ENCODE data around the gene TNFSF10. TPM values are rescaled to one million over a fixed set of nuclear protein-coding genes. Genes with fewer than 3 reads are reported as not detected.
A peak's percentile ranks its signal among the peaks of the same experiment; 100 is the strongest.

TNFSF10 gene
- total RNA-seq, 6 experiments from 2014 or later = 12.9 to 57.6 (median 40.0) TPM

- peaks cover 0 to 46% (median 21%) of the 10 kb centered on the region in 4 donors for H3K4me1 ChIP-seq
- intact Hi-C loops (cut with DNase I) = no loop called here
- no peak overlapping the region for H3K4me3 ChIP-seq
- H3K36me3 ChIP-seq = no peaks in the 10 kb centered on the region
- ATAC-seq = no peak
- DNase-seq = no peak
- peak overlapping the region in 2 of 3 donors; percentile 68 to 71 for H3K27ac ChIP-seq
- WGBS (ENCODE audit: insufficient coverage, low coverage, low lambda C conversion rate, missing lambda C conversion rate) = 54% methylated on average over 2 of the region's 3 CpGs
- H3K9me3 ChIP-seq = no peaks in the 10 kb centered on the region
- TF ChIP-seq POLR2A (IDR thresholded peaks at IDR 0.05) = no peak
- H3K27me3 ChIP-seq = no peaks in the 10 kb centered on the region
These were observed 22.9 kb upstream of the TNFSF10 start for GRCh38 chr3:172546105-172546504.

DNA sequence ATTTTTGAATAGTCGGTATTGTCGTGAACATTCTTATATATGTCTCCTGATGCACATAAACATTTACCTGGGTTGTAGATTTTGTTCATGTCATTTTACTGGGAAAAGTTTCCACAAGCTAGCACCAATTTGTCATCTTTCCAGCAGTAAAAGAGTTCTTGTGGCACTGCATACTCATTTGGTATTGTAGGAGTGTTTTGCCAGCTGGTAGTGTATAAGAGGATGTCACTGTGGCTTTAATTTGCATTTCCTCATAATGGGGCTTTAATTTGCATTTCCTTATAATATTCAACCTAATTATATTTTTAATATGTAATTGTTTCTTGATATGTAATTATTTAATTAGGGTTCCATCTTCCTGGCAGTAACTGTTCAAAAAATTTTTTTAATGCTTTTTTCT is 21.2 kb upstream of the TNFSF10 start:
- no peaks in the 10 kb centered on the region for H3K9me3 ChIP-seq
- H3K27me3 ChIP-seq = no peaks in the 10 kb centered on the region
- DNase-seq (no peak), ATAC-seq (no peak)
- TF ChIP-seq POLR2A (IDR thresholded peaks at IDR 0.05) = no peak
- TF ChIP-seq, protein P1, sequence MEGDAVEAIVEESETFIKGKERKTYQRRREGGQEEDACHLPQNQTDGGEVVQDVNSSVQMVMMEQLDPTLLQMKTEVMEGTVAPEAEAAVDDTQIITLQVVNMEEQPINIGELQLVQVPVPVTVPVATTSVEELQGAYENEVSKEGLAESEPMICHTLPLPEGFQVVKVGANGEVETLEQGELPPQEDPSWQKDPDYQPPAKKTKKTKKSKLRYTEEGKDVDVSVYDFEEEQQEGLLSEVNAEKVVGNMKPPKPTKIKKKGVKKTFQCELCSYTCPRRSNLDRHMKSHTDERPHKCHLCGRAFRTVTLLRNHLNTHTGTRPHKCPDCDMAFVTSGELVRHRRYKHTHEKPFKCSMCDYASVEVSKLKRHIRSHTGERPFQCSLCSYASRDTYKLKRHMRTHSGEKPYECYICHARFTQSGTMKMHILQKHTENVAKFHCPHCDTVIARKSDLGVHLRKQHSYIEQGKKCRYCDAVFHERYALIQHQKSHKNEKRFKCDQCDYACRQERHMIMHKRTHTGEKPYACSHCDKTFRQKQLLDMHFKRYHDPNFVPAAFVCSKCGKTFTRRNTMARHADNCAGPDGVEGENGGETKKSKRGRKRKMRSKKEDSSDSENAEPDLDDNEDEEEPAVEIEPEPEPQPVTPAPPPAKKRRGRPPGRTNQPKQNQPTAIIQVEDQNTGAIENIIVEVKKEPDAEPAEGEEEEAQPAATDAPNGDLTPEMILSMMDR (IDR thresholded peaks at IDR 0.05) = no peak
- WGBS (ENCODE audit: insufficient coverage, low coverage, low lambda C conversion rate, missing lambda C conversion rate) = 89% methylated on average over 2 of the region's 2 CpGs
- peaks cover 0 to 45% (median 17%) of the 10 kb centered on the region in 4 donors for H3K4me1 ChIP-seq
- intact Hi-C loops (cut with DNase I) = no loop called here
- no peaks in the 10 kb centered on the region for H3K36me3 ChIP-seq
- H3K27ac ChIP-seq = no peak overlapping the region
- H3K4me3 ChIP-seq = no peak overlapping the region

DNA sequence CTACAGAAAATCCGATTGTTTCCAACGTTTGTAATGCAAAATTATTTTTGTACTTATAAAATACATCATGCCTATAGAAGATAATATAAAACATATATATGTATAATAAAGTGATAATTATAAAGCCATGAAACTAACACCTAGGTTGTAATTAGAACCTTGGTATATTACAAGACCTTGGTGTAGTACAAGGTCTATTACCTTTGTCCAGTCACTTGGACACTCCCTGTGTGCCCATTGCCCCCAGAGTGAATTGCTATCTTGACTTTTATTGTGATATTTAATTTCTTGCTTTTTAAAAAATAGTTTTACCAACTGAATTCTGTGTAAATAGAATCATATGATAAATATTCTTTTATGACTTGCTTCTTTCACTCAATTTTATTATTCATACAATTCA is 20.7 kb upstream of the TNFSF10 start:
- H3K4me3 ChIP-seq = no peak overlapping the region
- DNase-seq (no peak), ATAC-seq (no peak)
- H3K9me3 ChIP-seq = no peaks in the 10 kb centered on the region
- WGBS (ENCODE audit: insufficient coverage, low coverage, low lambda C conversion rate, missing lambda C conversion rate) = 93% methylated on average over 2 of the region's 2 CpGs
- peaks cover 0 to 47% (median 16%) of the 10 kb centered on the region in 4 donors for H3K4me1 ChIP-seq
- no peaks in the 10 kb centered on the region for H3K27me3 ChIP-seq
- no peaks in the 10 kb centered on the region for H3K36me3 ChIP-seq
- no peak for TF ChIP-seq POLR2A (IDR thresholded peaks at IDR 0.05)
- TF ChIP-seq, protein P1 (IDR thresholded peaks at IDR 0.05) = no peak
- intact Hi-C loops (cut with DNase I) = no loop called here
- H3K27ac ChIP-seq = no peak overlapping the region

DNA sequence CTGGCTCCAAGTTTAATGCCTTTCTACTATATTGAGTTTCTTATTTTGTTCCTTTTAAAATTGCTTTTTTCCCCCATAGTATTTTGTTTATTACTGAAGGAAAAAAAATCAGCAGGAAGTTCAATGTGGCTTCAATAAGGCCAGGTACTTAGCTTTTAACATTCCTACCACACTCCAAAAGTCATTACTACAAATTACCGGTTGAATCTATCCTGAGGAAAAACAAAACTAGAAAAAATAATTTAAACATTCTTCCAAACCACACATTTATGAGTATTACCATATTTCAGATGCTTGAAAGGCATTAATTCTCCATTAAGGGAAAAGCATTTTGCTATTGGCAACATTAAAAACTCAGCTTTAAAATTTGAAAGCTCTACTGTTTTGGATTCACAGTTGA is 20.2 kb upstream of the TNFSF10 start:
- H3K9me3 ChIP-seq = no peaks in the 10 kb centered on the region
- ATAC-seq = no peak
- peaks cover 0 to 42% (median 14%) of the 10 kb centered on the region in 4 donors for H3K4me1 ChIP-seq
- H3K36me3 ChIP-seq = no peaks in the 10 kb centered on the region
- WGBS (ENCODE audit: insufficient coverage, low coverage, low lambda C conversion rate, missing lambda C conversion rate) = 48% methylated on average over 1 of the region's 1 CpG
- no peak for TF ChIP-seq POLR2A (IDR thresholded peaks at IDR 0.05)
- TF ChIP-seq, protein P1 (IDR thresholded peaks at IDR 0.05) = no peak
- no peak overlapping the region for H3K4me3 ChIP-seq
- H3K27ac ChIP-seq = no peak overlapping the region
- no peak for DNase-seq
- no peaks in the 10 kb centered on the region for H3K27me3 ChIP-seq
- intact Hi-C loops (cut with DNase I) = no loop called here

GRCh38 chr3:172542999-172543398 is 19.8 kb upstream of the TNFSF10 start:
- Histone ChIP-seq H3K36me3 (no peaks in the 10 kb centered on the region), H3K9me3 (no peaks in the 10 kb centered on the region), H3K27me3 (no peaks in the 10 kb centered on the region), H3K27ac (no peak overlapping the region), H3K4me1 (peaks cover 0 to 39% (median 12%) of the 10 kb centered on the region in 4 donors), H3K4me3 (no peak overlapping the region)
- TF ChIP-seq, protein P1 (IDR thresholded peaks at IDR 0.05) = no peak
- no peak for TF ChIP-seq POLR2A (IDR thresholded peaks at IDR 0.05)
- WGBS (ENCODE audit: insufficient coverage, low coverage, low lambda C conversion rate, missing lambda C conversion rate) = 73% methylated on average over 3 of the region's 3 CpGs
- DNase-seq = no peak
- intact Hi-C loops (cut with DNase I) = no loop called here
- no peak for ATAC-seq
